NCI-H1048 (cell line): ENCODE results near the gene TNS3.
"Not testable (repeated sequence)": the region's sequence is repeated elsewhere in the genome, so short reads cannot be mapped to it uniquely, and the experiment has no call there.

Source experiments
- DNase-seq: peaks from one replicate; lab custom pipeline; 2025; lab: John Stamatoyannopoulos, UW

TNS3 gene

DNA sequence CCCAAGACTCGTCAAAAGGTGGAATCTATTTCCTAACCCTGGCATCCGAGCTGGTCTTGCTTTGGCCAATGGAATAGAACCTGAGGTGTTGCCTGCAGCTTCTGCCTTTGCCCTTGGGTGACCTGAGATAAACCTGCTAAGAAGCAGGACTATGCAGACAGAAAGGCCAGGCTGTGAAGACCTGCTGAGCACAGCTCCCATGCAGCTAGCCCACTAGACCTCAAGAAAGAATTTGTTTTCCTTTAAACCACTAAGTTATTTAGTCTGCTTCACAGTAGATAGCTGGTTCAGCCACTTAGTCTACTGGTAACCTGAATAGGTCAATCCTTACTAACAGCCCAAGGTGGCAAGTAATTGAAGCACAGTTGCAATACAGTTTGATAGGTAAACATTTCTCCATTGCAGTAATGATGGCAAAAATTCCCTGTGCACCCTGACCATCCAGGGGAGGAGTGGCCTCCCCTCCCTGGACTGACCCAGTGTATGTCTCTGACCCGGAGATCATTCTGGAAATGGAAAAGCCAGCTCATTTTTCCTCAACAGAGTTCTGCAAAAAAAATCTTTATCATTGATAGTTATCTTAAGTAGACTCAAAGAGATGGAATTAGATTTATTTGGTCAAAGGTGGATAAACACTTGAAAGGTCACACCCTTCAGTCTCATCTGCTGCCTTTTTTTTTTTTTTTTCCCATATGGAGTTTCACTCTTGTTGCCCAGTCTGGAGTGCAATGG is 20.0 kb downstream of the TNS3 start:
- DNase-seq: no peak

DNA sequence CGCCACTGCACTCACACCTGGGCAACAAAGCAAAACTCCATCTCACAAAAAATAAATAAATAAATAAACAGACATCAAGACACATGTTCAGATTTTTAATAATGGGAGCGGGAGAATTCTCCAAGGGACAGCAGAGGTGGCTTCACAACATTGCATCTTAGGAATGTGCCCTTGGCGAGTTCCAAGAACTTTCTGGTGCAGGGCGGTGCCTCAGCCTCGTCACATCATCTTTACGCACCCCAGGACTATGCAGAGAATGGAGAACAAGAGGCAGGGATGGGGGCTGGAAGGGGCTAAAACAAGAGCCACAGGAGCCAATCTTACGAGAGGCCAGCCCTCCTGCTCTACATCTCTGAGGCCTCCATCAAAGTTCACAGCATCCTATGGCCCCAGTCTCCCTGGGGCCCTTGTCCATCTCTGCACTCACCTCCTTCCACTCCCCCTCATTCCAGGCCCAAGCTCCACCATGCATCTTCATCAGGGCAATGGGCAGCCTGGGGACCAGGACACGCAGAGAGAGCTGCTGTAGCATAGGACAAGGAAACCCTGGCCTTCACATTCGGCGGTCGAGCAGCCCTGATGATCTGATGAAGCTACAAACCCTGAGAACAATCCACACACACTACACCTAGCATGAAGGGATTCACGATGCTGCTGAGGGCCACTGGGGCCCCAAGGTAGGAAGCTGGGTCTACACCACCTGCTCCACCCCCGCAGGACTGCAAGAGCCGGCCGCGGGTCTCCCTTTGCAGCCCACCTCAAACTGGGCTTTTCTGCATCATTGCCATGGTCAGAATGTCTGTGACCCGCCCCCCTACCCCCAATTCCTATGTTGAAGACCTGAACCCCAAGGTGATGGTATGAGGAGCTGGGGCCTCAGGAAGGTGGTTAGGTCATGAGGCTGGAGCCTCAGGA is 22.3 kb downstream of the TNS3 start:
- DNase-seq: no peak

DNA sequence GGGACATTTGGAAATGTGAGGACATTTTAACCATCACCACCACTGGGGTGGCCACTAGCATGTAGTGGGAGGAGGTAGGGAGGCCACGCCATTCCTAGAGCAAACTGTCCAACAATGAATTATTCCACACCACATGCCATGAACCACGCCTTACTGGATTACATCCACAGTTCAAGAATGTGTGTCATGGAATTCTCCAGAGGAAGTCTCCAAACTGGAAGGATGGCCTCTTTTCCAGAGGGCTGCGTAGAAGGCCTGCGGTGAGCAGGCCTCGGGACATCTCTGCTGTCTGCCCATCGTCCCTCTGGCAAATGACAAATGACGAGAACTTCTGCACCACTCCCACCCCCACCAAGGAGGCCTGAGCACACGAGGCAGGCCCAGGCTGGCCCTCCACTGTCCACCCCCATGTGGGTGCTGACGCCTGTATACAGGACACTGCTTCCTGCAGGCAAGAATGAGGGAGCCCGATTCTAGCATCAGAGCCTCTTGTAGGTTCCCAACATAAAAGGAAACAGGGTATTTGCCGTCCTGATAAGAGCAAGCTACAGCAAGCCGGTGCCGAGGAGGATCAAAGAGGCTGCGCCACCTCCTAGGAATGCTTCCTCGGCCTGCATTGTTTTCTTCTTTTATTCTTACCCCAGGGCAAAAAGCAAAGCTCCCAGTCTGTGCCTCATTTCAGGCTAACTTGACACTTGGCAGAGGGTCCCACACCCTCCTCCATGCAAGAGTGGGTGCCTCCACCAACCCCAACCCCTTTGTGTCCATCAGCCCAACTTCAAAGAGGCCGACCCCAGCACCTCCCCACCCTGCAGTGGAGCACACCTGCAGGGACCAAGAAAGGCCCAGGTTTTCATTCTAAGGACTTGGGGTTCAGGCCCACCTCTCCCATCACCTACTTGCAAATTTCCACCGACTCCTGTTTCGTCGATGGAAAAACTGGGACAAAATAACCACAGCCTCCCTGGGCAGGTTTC is 23.9 kb downstream of the TNS3 start:
- no peak for DNase-seq

DNA sequence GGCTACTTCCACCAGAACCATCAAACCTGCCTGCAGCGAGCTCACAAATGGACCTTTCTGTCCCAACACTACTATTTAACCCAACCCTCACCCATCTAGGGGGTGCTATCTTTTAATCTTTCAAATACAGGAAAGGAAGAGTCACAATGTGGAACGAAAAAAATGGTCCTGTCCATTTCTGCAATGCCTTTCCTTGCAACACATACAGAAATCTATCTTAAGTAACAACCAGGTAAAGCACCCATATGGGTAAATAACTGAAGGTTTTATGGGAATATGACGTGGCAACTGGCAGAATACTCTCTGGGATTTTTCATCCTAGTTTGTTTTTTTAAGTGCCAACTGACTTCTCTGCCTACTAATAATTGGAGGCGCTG is 24.6 kb downstream of the TNS3 start:
- no peak for DNase-seq

DNA sequence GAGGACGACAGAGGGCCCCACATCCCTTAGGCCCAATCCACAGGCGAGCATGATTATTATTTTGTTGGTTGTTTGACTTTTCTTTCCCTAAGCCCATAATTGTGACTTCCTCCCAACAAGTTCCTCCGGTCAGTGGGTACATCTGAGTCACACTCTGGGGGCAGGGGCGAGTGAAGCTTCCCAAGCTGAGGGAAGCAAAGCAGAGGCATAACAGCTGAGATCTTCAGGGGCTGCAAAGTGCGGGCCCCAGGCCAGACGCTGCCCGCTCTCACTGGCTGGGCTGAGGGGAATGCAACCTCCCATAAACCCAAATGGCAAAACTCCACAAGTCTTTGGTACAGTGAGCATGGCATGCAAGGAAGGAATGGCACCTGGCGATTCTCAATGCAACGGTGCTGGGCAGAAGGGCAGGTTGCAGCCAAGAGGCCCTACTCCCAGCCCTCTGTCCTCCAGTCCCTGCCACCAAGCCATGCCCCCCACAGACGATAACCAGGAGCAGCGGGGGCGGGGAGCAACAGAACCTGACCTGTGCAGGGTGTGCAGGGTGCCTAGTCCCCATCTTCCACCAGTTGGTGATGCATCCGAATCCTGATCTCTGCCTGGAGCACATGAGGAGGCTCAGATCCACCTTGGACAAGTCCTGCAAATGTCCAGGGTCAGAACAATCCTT is 25.3 kb downstream of the TNS3 start:
- DNase-seq: no peak

DNA sequence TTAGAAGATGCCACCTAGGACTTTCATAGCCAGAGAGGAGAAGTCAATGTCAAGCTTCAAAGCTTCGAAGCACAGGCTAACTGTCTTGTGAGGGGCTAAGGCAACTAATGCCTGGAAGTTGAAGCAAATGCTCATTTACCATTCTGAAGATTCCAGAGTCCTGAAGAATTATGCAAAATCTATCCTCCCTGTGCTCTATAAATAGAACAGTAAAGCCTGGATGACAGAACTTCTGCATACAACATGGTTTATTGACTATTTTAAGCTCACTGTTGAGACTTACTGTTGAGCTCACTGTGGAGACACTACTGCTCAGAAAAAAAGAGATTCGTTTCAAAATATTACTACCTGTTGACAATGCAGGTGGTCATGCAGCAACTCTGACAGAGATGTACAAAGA is 28.6 kb downstream of the TNS3 start:
- no peak for DNase-seq

DNA sequence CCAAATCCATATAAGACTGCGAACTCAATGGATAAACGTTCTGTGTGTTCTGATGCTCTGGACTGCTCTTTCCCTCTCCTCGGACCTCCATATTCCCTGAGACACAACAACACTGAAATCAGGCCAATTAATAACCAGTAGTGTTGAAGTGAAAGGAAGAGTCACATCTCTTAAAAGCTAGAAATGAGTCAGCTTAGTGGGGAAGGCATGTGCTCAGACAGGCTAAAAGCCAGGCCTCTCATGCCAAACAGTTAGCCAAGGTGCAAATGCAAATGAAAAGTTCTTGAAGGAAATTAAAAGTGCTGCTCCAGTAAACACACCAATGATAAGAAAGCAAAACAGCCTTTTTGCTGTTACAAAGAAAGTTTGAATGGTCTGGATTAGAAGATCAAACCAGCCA is 29.3 kb downstream of the TNS3 start:
- DNase-seq: no peak

DNA sequence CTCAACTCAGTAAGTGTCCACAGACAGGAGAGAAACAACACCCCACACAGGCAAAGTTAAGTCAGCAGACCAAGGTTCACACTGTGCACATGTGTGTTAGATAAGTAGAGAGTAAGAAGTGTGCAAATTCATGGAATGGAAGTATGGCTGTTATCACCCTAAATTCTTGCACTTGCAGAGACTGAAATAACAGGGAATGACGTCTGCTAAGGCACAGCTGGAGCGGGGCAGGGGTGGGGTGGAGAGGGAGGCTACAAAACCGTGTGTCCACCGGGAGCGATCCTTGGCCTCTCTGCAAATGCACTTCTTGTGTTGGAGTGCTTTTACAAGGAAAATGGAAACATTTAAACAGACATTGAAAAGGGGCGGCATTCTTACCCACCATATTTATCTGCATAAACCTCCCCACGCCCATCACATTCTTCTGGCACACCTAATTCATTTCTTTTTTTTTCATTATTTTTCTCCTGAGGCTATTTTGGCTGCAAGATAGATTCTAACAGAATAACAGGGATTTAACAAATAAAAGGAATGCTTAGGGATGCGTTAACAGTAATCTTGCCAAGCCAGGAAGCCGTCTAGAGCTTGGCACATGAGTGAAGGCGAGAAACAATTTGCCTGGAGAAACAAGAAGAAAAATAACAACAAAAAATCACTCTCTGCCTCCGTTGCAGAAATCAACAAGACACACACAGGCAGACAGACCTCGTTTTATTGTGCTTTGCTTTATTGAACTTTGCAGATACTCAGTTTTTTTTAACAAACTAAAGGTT is 30.1 kb downstream of the TNS3 start:
- DNase-seq: no peak

DNA sequence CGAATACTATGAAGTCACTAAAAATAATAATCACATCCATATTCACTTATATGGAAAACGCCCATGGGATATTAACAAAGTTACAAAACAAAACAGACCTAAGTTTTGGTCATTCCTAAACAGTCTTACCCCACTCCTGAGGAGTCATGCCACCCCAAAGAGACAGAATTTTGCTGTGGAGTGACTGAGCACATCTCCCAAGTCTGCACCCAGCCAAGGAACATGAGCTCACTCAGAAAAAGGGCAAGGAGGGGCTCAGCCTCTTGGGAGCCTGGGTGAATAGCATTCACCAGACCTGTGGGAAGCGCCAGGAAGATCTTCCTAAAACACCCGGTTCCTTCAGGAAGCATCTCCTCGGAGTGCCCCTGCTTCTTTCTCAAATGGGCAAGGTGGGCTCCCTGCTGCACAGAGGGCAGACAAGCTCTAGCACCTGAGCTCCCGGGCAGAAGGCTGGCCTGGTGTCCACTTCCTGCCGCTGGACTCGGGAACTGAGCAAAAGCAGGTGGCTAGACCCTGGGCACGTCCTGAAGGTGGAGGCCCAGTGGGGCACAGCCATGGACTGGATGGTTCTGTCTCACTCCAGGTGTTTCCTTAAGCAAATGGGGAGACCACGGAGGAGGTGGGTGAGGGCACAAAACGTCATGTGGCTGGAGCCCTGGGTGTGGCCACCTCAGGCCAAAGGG is 31.0 kb downstream of the TNS3 start:
- no peak for DNase-seq

DNA sequence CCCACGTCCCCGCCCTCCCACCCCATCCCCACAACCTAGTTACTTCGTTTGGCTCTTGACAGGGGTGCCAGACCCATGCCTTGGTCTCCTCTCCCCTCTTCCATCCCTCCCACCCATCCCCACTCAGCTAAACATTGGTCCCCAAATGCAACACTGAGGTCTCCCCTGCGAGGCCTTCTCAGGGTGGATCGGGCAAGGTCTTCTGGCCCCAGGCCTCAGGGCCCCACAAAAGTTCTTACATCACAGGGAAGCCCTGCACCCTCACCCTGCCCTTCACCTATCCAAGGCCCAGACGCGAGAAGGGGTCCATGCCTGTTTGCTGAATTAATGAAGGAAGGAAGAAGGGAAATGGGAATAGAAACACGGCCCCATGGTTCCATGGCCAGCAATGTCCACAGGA is 32.0 kb downstream of the TNS3 start:
- no peak for DNase-seq

DNA sequence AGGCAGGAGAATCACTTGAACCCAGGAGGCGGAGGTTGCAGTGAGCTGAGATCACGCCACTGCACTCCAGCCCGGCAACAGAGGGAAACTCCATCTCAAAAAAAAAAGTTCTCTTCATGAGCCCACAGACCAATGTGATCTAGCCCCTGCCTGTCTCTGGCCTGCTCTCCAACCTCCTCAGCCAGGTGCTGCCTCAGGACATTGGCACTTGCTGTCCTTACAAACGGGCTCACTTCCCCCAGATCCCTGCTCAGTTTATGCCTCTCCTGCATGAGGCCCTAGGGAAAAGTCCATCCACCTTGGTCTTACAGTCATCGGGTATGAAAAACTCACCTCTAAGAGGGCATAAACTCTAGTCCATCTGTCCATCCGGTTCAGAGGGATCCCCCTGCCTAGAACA is 32.5 kb downstream of the TNS3 start:
- no peak for DNase-seq

DNA sequence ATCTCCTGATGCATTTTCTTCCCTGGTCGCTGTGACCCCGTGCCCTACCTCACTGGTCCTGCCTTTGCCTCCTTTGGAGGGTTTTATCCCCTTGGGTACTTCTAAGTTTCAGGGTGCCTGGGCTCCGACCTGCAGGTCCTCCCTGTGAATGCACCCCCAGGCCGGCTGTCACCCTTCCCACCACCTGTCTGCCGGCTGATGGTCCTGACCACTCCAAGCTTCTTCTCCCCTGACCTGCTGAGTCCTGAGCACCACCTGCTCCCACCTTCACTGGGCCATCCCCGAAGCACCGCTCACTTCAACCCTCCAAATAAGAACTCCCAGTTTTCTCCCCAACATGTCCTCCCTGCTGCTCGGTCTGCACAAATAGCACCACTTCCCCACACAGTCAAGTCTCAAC is 33.4 kb downstream of the TNS3 start:
- no peak for DNase-seq

DNA sequence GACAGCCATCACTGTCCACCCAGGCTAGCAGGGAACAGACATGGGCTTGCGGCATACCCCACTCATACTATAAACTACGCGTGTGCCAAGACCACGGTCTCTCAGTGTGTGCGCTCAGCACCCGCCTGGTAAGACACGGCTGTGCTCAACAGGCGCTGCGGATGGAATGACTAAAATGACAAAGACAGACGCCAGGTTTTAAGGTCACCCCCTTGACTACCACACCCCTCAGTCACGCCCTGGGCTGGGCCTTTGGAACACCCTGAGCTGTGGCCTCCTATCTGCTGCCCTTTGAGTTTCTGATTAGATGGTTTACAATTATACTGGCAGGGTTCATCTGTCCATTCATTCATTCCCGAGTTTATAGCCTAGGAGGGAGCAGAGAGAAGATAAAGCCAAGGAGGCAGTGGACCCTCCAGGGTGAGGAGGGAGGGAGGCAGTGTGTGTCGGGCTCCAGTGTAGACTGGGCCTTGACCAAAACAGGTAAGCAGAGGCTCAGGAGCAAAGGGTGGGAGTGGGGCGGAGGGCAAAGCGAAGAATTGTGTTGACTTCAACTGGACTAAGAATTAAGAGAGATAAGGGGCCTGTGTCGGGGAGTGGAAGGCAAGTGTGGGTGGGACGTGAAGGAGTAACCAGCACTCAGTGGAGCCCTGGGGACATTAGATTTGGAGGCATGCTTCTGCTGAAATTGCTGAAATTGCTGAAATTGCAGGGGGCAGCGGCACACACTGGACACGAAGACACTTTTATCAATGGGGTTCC is 35.0 kb downstream of the TNS3 start:
- no peak for DNase-seq

DNA sequence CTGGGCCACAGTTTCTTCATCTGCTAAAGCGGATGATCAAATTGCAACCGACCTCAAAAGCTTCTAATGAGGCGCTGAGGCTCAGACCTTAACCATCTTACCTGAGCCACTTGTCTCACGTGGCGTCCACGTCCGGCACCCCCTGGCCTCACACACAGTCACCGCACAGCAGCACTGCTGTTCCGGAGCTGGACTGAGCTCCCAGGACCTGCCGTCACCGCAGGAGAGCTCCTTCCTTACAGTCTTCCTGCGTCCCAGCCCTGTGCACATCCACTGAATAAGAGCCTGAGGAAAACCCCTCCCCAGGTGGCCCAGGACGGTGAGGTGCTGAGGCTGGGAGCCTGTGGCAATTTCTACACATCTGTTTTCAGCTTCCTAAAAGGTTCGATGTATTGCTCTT is 35.7 kb downstream of the TNS3 start:
- DNase-seq: no peak

DNA sequence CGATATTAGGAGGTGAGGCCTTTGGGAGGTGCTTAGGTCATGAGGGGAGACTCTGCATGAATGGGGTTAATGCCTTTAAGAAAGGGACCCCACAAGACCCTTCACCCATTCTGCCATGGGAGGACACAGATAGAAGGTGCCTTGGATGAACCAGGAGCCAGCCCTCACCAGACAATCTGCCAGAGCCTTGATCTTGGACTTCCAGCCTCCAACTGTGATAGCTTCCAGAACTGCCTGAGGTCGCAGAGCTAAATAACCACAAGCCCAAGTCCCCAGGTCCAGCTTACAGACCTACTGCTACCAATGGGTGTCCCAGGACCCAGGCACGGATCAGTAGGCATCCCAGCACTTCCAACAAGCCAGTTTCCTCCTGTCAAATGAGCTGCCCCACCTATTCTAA is 37.5 kb downstream of the TNS3 start:
- no peak for DNase-seq

DNA sequence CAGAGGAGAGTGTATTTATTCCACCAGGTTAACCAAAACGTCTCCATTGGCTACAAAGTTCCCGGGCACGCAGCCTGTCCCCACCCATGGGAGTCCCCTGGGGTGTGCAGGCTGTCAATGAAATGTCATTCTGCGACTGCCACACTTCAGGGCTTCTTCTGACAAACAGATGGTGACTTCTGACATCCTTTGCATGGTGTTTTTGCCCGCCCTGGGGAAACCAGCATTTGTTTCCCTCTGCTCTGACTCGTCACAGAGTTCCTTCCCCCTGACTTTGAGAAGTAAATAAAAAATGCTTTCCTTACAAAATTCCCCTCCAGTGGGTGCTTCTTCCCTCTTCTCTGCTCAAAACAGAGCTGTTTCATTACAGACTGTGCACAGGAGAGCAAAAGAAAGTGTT is 38.2 kb downstream of the TNS3 start:
- DNase-seq: no peak

DNA sequence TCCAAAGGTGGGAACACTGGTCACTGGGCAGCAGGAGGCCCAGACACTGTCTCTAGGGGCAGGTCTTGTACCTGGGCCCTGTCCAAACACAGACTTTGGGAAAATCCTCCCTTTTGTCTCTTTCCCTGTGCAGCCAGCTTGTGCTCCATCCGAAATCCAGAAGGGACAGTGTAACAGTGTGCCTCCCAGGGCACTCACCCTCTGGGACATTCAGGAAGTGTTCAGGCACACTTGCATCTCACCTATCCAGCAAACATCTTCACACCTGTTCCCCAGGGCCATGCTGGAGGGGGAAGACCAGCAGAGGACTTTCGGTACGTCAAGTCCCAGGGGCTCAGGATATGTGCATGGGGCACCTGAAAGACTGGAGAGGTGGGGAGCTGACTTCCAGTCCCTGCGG is 38.9 kb downstream of the TNS3 start:
- DNase-seq: no peak

DNA sequence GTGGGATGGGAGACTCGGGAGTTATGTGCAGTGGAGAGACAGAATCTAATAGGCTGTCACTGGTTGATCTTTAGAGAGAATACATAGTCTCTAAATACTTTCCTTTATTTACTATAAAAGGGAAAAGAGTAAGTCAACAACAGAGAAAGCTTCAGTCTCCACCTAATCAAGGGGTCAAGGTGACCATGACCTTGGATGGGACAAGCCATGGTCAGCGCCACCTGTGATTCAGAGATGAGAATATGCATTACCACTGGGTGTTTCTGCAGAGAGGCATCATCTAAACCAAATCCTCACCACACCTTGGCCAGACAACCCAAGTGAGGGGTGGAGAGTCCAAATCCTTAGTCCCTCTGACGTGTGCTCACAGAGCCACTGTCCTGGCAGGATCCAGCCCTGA is 39.9 kb downstream of the TNS3 start:
- DNase-seq: no peak

DNA sequence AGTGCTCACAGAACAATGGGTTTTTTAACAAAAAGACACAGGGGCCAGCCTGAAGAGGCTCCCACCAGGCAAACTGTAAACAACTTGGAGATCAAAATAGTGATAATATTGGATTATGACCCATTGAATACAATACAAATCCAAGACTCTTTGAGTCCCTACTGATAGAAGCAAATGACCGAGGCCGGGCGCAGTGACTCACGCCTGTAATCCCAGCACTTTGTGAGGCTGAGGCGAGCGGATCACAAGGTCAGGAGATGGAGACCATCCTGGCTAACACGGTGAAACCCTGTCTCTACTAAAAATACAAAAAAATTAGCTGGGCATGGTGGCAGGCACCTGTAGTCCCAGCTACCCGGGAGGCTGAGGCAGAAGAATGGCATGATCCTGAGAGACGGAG is 40.4 kb downstream of the TNS3 start:
- DNase-seq: not testable (repeated sequence)
